ENCODE results near the gene GFAP. TPM values are rescaled to one million over a fixed set of nuclear protein-coding genes. Genes with fewer than 3 reads are reported as not detected.

Gene GFAP
- total RNA-seq, 1 experiment from 2014 or later: 1.2 TPM

DNA sequence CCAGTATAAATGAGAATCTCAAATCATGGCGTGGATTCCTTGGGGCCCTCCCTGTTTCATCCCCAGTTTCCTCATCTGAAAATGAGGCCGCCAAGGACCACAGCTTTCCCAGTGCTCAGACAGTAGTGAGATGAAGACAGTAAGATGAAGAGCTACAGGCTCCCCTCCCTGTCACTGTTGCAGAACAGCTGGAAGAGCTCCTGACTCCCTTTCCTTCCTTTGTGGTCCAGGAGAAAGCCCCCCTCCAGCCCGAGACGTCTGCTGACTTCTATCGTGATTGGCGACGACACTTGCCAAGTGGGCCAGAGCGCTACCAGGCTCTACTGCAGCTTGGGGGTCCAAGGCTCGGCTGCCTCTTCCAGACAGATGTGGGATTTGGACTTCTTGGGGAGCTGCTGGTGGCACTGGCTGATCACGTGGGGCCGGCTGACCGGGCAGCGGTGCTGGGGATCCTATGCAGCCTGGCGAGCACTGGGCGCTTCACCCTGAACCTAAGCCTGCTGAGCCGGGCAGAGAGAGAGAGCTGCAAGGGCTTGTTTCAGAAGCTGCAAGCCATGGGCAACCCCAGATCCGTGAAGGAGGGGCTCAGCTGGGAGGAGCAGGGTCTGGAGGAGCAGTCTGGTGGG is 13.1 kb downstream of the GFAP start:
- Histone ChIP-seq H3K4me1 (ENCODE audit: insufficient read depth, low read length) (no peaks in the 10 kb centered on the region; the same call in 1 of the 2 replicates), H2BK5ac (ENCODE audit: insufficient read length, low read length) (no peak overlapping the region), H4K8ac (replicated peaks; ENCODE audit: insufficient read length, low read depth, low read length) (no peak overlapping the region), H4K5ac (ENCODE audit: insufficient read length, low read depth, low read length) (no peak overlapping the region), H3K14ac (ENCODE audit: insufficient read depth, low read length) (no peak overlapping the region), H3K4ac (ENCODE audit: low read depth, low read length) (no peak overlapping the region), H3K79me1 (ENCODE audit: insufficient read depth, low read depth, low read length, poor library complexity, severe bottlenecking) (no peaks in the 10 kb centered on the region), H3T11ph (ENCODE audit: low read length) (no peak overlapping the region), H3K23me2 (ENCODE audit: insufficient read length, low read depth, low read length, poor library complexity, severe bottlenecking) (peaks cover 7% of the 10 kb centered on the region), H2AK5ac (ENCODE audit: insufficient read length, low read length) (no peak overlapping the region), H3K4me2 (ENCODE audit: insufficient read depth, insufficient read length, low read length) (no peak overlapping the region), H3K9ac (ENCODE audit: extremely low read depth, insufficient read length, low read length) (no peak overlapping the region), H3K23ac (ENCODE audit: insufficient read length, low read depth, low read length) (no peak overlapping the region), H3K9me3 (ENCODE audit: control insufficient read depth, low read depth, low read length) (no peaks in the 10 kb centered on the region), H4K20me1 (ENCODE audit: control insufficient read depth, insufficient read depth, insufficient read length) (no peaks in the 10 kb centered on the region), H3K18ac (ENCODE audit: insufficient read length, low read depth, low read length) (no peak overlapping the region), H2BK12ac (ENCODE audit: insufficient read length, low read depth, low read length) (no peak overlapping the region), H4K91ac (ENCODE audit: insufficient read length, low read depth, low read length) (no peak overlapping the region), H3K79me2 (ENCODE audit: insufficient read depth, low read length) (peaks cover 9% of the 10 kb centered on the region; the same call in 1 of the 2 replicates), H2BK15ac (ENCODE audit: low read depth, low read length) (no peak overlapping the region), H3K27me3 (ENCODE audit: insufficient read depth, low read length) (no peaks in the 10 kb centered on the region), H3K27ac (ENCODE audit: insufficient read length, low read depth, low read length) (no peak overlapping the region), H2BK20ac (ENCODE audit: low read depth, low read length, poor library complexity, severe bottlenecking) (no peak overlapping the region), H2AFZ (ENCODE audit: low read length) (no peak overlapping the region), H3K56ac (ENCODE audit: insufficient read length, low read depth, low read length) (no peak overlapping the region), H2BK120ac (ENCODE audit: low read depth, low read length, poor library complexity, severe bottlenecking) (no peak overlapping the region)
- no peak for DNase-seq
- peaks cover 2% of the 10 kb centered on the region for H3K27me3 Mint-ChIP-seq (ENCODE audit: low read depth)
- no peak overlapping the region for H3K4me3 Mint-ChIP-seq
- no CpG with 5 or more reads among the region's 17 CpGs for WGBS (ENCODE audit: extremely low coverage, insufficient read length, low lambda C conversion rate)
- H3K27ac Mint-ChIP-seq: peak overlapping the region in 1 of 3 experiments; percentile 52; a peak in 1 of 7 replicates
- no peaks in the 10 kb centered on the region for H3K9me3 Mint-ChIP-seq
- H3K36me3 Mint-ChIP-seq (ENCODE audit: insufficient read depth in 1 of 3, low read depth in 3 of 3): no peaks in the 10 kb centered on the region
- TF ChIP-seq, protein P1, sequence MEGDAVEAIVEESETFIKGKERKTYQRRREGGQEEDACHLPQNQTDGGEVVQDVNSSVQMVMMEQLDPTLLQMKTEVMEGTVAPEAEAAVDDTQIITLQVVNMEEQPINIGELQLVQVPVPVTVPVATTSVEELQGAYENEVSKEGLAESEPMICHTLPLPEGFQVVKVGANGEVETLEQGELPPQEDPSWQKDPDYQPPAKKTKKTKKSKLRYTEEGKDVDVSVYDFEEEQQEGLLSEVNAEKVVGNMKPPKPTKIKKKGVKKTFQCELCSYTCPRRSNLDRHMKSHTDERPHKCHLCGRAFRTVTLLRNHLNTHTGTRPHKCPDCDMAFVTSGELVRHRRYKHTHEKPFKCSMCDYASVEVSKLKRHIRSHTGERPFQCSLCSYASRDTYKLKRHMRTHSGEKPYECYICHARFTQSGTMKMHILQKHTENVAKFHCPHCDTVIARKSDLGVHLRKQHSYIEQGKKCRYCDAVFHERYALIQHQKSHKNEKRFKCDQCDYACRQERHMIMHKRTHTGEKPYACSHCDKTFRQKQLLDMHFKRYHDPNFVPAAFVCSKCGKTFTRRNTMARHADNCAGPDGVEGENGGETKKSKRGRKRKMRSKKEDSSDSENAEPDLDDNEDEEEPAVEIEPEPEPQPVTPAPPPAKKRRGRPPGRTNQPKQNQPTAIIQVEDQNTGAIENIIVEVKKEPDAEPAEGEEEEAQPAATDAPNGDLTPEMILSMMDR (conservative IDR thresholded peaks at IDR 0.05): no peak
- peaks cover 17 to 25% of the 10 kb centered on the region in 2 experiments for H3K4me1 Mint-ChIP-seq
